PC-3 (cell line): ENCODE measurements around the gene UAP1L1. TPM values are rescaled to one million over a fixed set of nuclear protein-coding genes. Genes with fewer than 3 reads are reported as not detected.

Experiments
- ATAC-seq: fragments of 200-7000 bp; cut with Tn5 transposase; 2 replicates; pipeline ENCODE4 v1.9.1; 2020; ENCODE audit warnings: mild to moderate bottlenecking, moderate library complexity
- BruUV-seq: library from RNA; stranded (reverse); fragments of 400-500 nt; replicated peaks from 2 replicates; lab custom pipeline; 2021; lab: Mats Ljungman, UMichigan
- CTCF ChIA-PET: fragments of 300-600 bp; sonication (Branson Sonifier 250); formaldehyde crosslinking; loops from one replicate; lab custom pipeline; 2022; ENCODE audit warnings: antibody characterized with exemption; lab: Charles Lee
- POLR2A ChIA-PET: fragments of 300-600 bp; sonication (Branson Sonifier 250); formaldehyde crosslinking; loops from one replicate; lab custom pipeline; 2022; ENCODE audit warnings: antibody characterized with exemption; ENCODE audit not compliant: unreplicated experiment; lab: Charles Lee
- DNase-seq: peaks from one replicate; pipeline ENCODE4 v3.0.0-alpha.2; 2015
- H2AFZ ChIP-seq: fragments of 300-600 bp; sonication (generic); 2 replicates; pipeline ENCODE4 v1.6.0; 2016; ENCODE audit warnings: antibody characterized with exemption, low read length
- H3F3A ChIP-seq: fragments of 300-600 bp; sonication (generic); one replicate; pipeline ENCODE4 v1.6.0; 2017; ENCODE audit warnings: antibody characterized with exemption, low read length, control low read depth, mild to moderate bottlenecking; ENCODE audit not compliant: unreplicated experiment
- H3K27ac ChIP-seq: fragments of 300-600 bp; sonication (generic); 2 replicates; pipeline ENCODE4 v1.5.1; 2016; ENCODE audit warnings: mild to moderate bottlenecking, low read length
- H3K27me3 ChIP-seq: fragments of 300-600 bp; sonication (generic); 2 replicates; pipeline ENCODE4 v1.6.1; 2016; ENCODE audit warnings: low read length, mixed read lengths
- H3K36me3 ChIP-seq: fragments of 300-600 bp; sonication (generic); 2 replicates; pipeline ENCODE4 v1.6.1; 2016; ENCODE audit warnings: low read depth, mixed run types, low read length, mixed read lengths
- H3K4me1 ChIP-seq: fragments of 300-600 bp; sonication (generic); 2 replicates; pipeline ENCODE4 v1.5.1; 2016; ENCODE audit warnings: low read length; ENCODE audit not compliant: insufficient read depth
- H3K4me2 ChIP-seq: fragments of 300-600 bp; sonication (generic); 2 replicates; pipeline ENCODE4 v1.6.0; 2016; ENCODE audit warnings: low read length
- H3K4me3 ChIP-seq: fragments of 300-600 bp; sonication (generic); 2 replicates; pipeline ENCODE4 v1.5.1; 2016; ENCODE audit warnings: mild to moderate bottlenecking, low read length, mixed read lengths
- H3K79me2 ChIP-seq: fragments of 300-600 bp; sonication (generic); 2 replicates; pipeline ENCODE4 v1.6.1; 2017; ENCODE audit warnings: low read length, mixed read lengths
- H3K9ac ChIP-seq: fragments of 300-600 bp; sonication (generic); 2 replicates; pipeline ENCODE4 v1.6.0; 2016; ENCODE audit warnings: mild to moderate bottlenecking, low read length
- H3K9me2 ChIP-seq: fragments of 300-600 bp; sonication (generic); replicated peaks from 2 replicates; pipeline ENCODE4 v1.6.1; 2016; ENCODE audit warnings: mixed run types, low read length, mixed read lengths
- H3K9me3 ChIP-seq: fragments of 300-600 bp; sonication (generic); 2 replicates; pipeline ENCODE4 v1.6.1; 2016; ENCODE audit warnings: low read length, mixed read lengths
- H4K20me1 ChIP-seq: fragments of 300-600 bp; sonication (generic); 2 replicates; pipeline ENCODE4 v1.6.1; 2016; ENCODE audit warnings: low read length, mixed read lengths
- CTCF ChIP-seq: fragments of 300-600 bp; sonication (generic); conservative IDR thresholded peaks from 2 replicates; pipeline ENCODE4 v1.5.1; 2017; ENCODE audit warnings: antibody characterized with exemption, low read depth, mild to moderate bottlenecking, low read length
- EZH2 ChIP-seq: fragments of 300-600 bp; sonication (generic); IDR thresholded peaks from one replicate; pipeline ENCODE4 v1.6.1; 2017; ENCODE audit warnings: antibody characterized with exemption, mild to moderate bottlenecking, low read length; ENCODE audit not compliant: unreplicated experiment
- EZH2phosphoT487 ChIP-seq: fragments of 300-600 bp; sonication (generic); IDR thresholded peaks from 2 replicates; pipeline ENCODE4 v1.6.1; 2018; ENCODE audit warnings: mild to moderate bottlenecking, antibody characterized with exemption, low read length, borderline replicate concordance
- intact Hi-C: fragments of 100-400 bp; cut with micrococcal nuclease; formaldehyde crosslinking; loops from 2 replicates; pipeline ENCODE4 v1.9.0; 2023
- total RNA-seq: library from RNA; depleted of rRNA; stranded (reverse); fragments of >200 nt; gene quantifications from 2 replicates; pipeline ENCODE4 v1.2.3, GENCODE V29; 2014

UAP1L1 gene
- total RNA-seq, 1 experiment from 2014 or later = 5.0 TPM

- CTCF ChIA-PET = interaction anchor here (0.7 to 1.1 kb wide), 11 partner anchors 9 to 246 kb away, joined by 3 to 16 read pairs (median 6); partner anchors contain the start of gene SAPCD2
- peak within 1 kb of the TSS; percentile 84 for H3K4me3 ChIP-seq
- peaks cover 9% of the 10 kb centered on the region; the same call in 1 of the 2 replicates for H3K4me1 ChIP-seq
- H3K4me2 ChIP-seq = peak within 1 kb of the TSS; percentile 98
- peaks cover 24% of the 10 kb centered on the region for H3K79me2 ChIP-seq
- peak within 1 kb of the TSS; percentile 49 for H3K9ac ChIP-seq
- H3K9me3 ChIP-seq = no peaks in the 10 kb centered on the region
- DNase-seq (peak; percentile 78), ATAC-seq (peak; percentile 31)
- no peak within 1 kb of the TSS for H3K27ac ChIP-seq
- H4K20me1 ChIP-seq = peaks cover 7% of the 10 kb centered on the region; the same call in 1 of the 2 replicates
- intact Hi-C loops = no loop called here
- no peaks in the 10 kb centered on the region for H3K36me3 ChIP-seq
- POLR2A ChIA-PET = interaction anchor here (0.6 to 0.7 kb wide), 2 partner anchors 22 to 145 kb away, joined by 3 to 20 read pairs; no protein-coding TSS in a partner anchor
- peak within 1 kb of the TSS; percentile 96 for H2AFZ ChIP-seq
- H3K9me2 ChIP-seq = no peaks in the 10 kb centered on the region
- TF ChIP-seq EZH2 = no peak
- no peak for TF ChIP-seq EZH2phosphoT487
- TF ChIP-seq CTCF = peak; percentile 74
- BruUV-seq = no TSS peak
- no peaks in the 10 kb centered on the region for H3F3A ChIP-seq
- no peaks in the 10 kb centered on the region for H3K27me3 ChIP-seq
Measured at GRCh38 chr9:137046088-137046787, 31.1 kb upstream of the UAP1L1 start, which contains the start of gene NPDC1. Gene NPDC1, minus strand, starts transcription at chr9:137046177. Its CDS starts 188 bp downstream, at chr9:137045989.

DNA sequence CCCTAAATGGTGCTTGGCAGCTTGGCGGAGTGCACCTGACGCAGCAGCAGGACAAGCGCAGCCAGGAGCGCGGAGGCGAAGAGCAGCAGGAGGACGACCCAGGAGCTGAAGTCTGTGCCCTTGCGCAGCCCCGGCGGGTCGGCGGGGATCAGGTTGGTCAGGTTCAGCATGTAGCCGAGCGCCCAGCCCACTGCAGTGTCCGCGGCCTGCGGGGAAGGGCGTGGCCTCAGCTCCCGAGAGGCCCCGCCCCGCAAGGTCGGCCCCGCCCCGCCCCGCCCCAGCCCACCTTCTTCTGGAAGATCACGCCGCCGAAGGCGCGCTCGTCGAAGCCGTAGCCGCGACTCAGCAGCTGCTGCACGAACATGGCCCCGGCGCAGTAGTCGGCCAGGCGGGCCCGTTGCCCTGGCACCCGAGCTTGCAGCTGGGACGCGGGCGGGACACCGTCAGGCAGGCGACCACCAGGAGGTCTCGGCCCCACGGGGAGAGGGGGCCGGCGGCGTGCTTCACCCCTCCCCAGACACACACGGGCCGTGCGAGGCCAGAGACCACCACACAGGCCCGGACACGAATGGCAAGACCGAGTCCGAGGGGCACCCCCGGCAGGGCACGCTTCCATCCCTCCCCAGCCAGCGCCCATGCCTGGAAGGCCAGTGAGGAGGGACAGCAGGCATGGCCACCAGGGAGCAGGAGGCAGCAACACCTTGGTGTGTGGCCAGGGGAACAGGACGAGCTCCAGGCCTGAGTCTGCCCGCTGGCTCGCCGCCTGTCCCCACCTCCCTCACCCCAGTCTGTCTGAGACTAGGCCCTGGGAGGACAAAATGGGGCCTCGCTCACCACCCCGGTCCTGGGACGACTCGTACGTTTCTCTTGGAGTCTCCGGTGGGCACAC lies 28.4 kb upstream of the UAP1L1 start:
- CTCF ChIA-PET = interaction anchor here (0.5 to 0.9 kb wide), 3 partner anchors 22 to 232 kb away, joined by 3 to 5 read pairs (median 4); partner anchors contain the start of gene SAPCD2
- Histone ChIP-seq H3K9me3 (no peaks in the 10 kb centered on the region), H3K4me1 (peaks cover 9% of the 10 kb centered on the region; the same call in 1 of the 2 replicates), H3K9me2 (no peaks in the 10 kb centered on the region), H3K27ac (no peak overlapping the region), H3K4me3 (no peak overlapping the region), H3K79me2 (peaks cover 16% of the 10 kb centered on the region), H3K27me3 (no peaks in the 10 kb centered on the region), H3F3A (no peaks in the 10 kb centered on the region), H4K20me1 (peaks cover 5% of the 10 kb centered on the region; the same call in 1 of the 2 replicates), H3K36me3 (no peaks in the 10 kb centered on the region), H3K9ac (no peak overlapping the region), H2AFZ (no peak overlapping the region), H3K4me2 (no peak overlapping the region)
- BruUV-seq = no TSS peak
- DNase-seq = peak; percentile 19
- peak; percentile 3; the same call in 1 of the 2 replicates for ATAC-seq
- intact Hi-C loops = loop anchor here (2.0 kb wide), 1 partner anchor 18 kb away; no protein-coding TSS in a partner anchor
- POLR2A ChIA-PET = interaction anchor here (0.6 to 0.7 kb wide), 2 partner anchors 60 to 263 kb away, joined by 5 to 6 read pairs; no protein-coding TSS in a partner anchor
- TF ChIP-seq CTCF (no peak), EZH2 (no peak), EZH2phosphoT487 (no peak)
